ENCODE results near the gene TNS2.

- TF ChIP-seq CTCF (IDR thresholded peaks at IDR 0.05) = no peak
- TF ChIP-seq POLR2A (IDR thresholded peaks at IDR 0.05) = no peak
These were observed 26.6 kb downstream of the TNS2 start for GRCh38 chr12:53076461-53076860.
